Prostate gland (tissue), 2 donors: ENCODE measurements around the gene FBXL13. TPM values are rescaled to one million over a fixed set of nuclear protein-coding genes. Genes with fewer than 3 reads are reported as not detected.

ENCODE experiments used
- DNase-seq: peaks from one replicate; pipeline ENCODE4 v3.0.0-alpha.2; 2019; ENCODE audit warnings: low spot score
- H3K27ac ChIP-seq, 2 donors: fragments of 200-600 bp; sonication (generic); 2 replicates each; pipeline ENCODE4 v1.5.1; 2017 to 2019
- H3K27me3 ChIP-seq: fragments of 200-600 bp; sonication (generic); replicated peaks from 2 replicates; pipeline ENCODE4 v1.5.1; 2019; ENCODE audit not compliant: insufficient read depth
- H3K36me3 ChIP-seq, 2 donors: fragments of 200-600 bp; sonication (generic); 1 replicate in 1 of 2; 2 replicates in 1 of 2; pipeline versions ENCODE4 v1.5.1 to v1.8.1; 2017 to 2019
- H3K4me1 ChIP-seq: fragments of 200-600 bp; sonication (generic); replicated peaks from 2 replicates; pipeline ENCODE4 v1.5.1; 2019
- H3K4me3 ChIP-seq, 2 donors: fragments of 200-600 bp; sonication (generic); 2 replicates each; pipeline ENCODE4 v1.5.1; 2017 to 2019
- H3K9me3 ChIP-seq: fragments of 200-600 bp; sonication (generic); 2 replicates; pipeline ENCODE4 v1.5.1; 2017
- POLR2A ChIP-seq: fragments of 450-650 bp; IDR thresholded peaks from one replicate; pipeline ENCODE4 v1.6.1; 2016; ENCODE audit warnings: antibody characterized with exemption, mild to moderate bottlenecking
- POLR2AphosphoS5 ChIP-seq: sonication (generic); formaldehyde crosslinking; IDR thresholded peaks from one replicate; pipeline ENCODE4 v1.6.1; 2017; ENCODE audit warnings: antibody characterized with exemption
- WGBS: methylation state at CpG from one replicate; pipeline ENCODE4 v1.1.5; 2018; 5-methylcytosine and 5-hydroxymethylcytosine counted together
- intact Hi-C: fragments of 100-400 bp; cut with DNase I; formaldehyde crosslinking; loops from one replicate; pipeline ENCODE4 v1.14.2; 2022
- total RNA-seq, 2 donors: library from RNA; depleted of rRNA; stranded (reverse); fragments of >200 nt; gene quantifications; one replicate each; pipeline ENCODE4 v1.1.0, GENCODE V29; 2016
- TF ChIP-seq, protein P1 (sequence below), 4 experiments: fragments of 200-600 bp in 2 of 4; fragments of 450-650 bp in 2 of 4; sonication (generic) in 2 of 4; IDR thresholded peaks; 1 replicate in 3 of 4; 2 replicates in 1 of 4; pipeline ENCODE4 v1.5.1; 2016 to 2019; ENCODE audit warnings: antibody characterized with exemption in 4 of 4, mild to moderate bottlenecking in 2 of 4, moderate library complexity in 2 of 4

Gene FBXL13
- 1 to 10 TPM; 2.6 to 5.4 TPM for total RNA-seq

DNA sequence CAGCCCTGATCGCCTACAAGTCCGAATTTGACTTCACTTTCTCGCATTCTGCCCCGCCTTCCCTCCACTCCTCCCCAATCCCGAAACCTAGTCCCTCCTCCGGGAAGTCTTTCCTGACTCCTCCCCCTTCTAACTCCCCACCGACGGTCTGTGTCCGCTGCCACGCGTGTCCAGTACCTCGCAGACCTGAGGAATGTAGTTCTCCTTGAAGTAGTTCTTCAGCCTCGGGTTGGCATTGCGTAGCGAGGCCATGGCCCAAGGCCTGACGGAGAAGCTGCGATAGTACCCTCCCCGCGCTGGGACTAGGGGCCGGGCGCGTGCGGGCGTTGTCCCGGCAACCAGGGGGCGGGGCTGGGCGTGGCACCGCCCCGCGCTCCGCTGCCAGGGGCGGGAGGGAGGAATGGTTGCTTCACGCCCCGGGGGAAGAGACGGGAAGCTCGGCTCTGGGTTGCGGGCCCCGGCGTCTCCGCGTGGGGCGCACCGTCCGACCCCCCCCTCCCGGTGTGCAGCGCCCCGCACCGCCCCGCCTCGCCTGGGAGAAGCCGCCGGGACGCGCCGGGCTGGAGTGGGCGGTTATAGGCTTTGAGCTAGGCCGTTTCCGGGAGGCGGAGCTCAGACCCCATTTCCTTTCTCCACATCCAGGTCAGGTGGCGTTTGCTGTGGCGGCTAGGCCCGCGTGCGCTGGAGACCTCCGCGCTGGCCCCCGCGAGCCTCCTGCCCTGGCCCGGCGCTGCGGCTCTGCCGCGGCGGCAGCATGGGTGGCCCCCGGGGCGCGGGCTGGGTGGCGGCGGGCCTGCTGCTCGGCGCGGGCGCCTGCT lies at the start of gene FBXL13, which contains the start of gene ARMC10:
Gene FBXL13 (minus strand): TSS at position 278 of the 818 bp plus-strand sequence.
Gene ARMC10 (plus strand): TSS at position 622 of the 818 bp plus-strand sequence. CDS start 133 bp downstream, at position 755.
- TF ChIP-seq POLR2AphosphoS5 (peak; percentile 72), POLR2A (peak; percentile 60)
- TF ChIP-seq, protein P1, sequence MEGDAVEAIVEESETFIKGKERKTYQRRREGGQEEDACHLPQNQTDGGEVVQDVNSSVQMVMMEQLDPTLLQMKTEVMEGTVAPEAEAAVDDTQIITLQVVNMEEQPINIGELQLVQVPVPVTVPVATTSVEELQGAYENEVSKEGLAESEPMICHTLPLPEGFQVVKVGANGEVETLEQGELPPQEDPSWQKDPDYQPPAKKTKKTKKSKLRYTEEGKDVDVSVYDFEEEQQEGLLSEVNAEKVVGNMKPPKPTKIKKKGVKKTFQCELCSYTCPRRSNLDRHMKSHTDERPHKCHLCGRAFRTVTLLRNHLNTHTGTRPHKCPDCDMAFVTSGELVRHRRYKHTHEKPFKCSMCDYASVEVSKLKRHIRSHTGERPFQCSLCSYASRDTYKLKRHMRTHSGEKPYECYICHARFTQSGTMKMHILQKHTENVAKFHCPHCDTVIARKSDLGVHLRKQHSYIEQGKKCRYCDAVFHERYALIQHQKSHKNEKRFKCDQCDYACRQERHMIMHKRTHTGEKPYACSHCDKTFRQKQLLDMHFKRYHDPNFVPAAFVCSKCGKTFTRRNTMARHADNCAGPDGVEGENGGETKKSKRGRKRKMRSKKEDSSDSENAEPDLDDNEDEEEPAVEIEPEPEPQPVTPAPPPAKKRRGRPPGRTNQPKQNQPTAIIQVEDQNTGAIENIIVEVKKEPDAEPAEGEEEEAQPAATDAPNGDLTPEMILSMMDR (IDR thresholded peaks at IDR 0.05) = peak in 2 of 4 experiments; percentile 45 to 48
- no peaks in the 10 kb centered on the region for H3K36me3 ChIP-seq
- H3K4me3 ChIP-seq = peak within 1 kb of the TSS; percentile 65 to 84
- DNase-seq = peak; percentile 87
- H3K27ac ChIP-seq = peak within 1 kb of the TSS; percentile 85 to 91
- intact Hi-C loops = no loop called here
- under 1% methylated on average over 70 of the region's 83 CpGs for WGBS
- no peaks in the 10 kb centered on the region for H3K9me3 ChIP-seq
- peaks cover 5% of the 10 kb centered on the region for H3K4me1 ChIP-seq
- no peaks in the 10 kb centered on the region for H3K27me3 ChIP-seq

DNA sequence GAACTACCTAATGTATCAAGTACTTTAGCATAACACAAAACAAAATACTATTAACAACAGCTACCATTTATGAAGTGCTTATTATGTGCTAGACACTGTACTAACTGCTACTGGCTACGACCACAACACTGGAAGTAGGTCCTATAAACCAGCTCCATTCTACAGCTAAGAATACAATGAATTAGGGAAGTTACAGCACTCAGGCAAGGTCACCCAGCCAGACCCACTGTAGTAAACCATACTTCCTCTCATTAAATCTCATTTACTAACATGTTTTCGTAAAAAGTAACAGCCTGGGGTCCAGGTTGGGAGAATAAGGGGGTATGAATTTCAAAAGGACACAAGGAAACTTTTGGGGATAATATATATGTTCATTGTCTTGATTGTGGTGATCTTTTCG lies 48.9 kb upstream of the FBXL13 start:
- WGBS = 64% methylated on average over 3 of the region's 3 CpGs
- Histone ChIP-seq H3K27me3 (no peaks in the 10 kb centered on the region), H3K9me3 (no peaks in the 10 kb centered on the region), H3K4me1 (no peaks in the 10 kb centered on the region), H3K27ac (no peak overlapping the region), H3K36me3 (no peaks in the 10 kb centered on the region), H3K4me3 (no peak overlapping the region)
- DNase-seq = no peak
- intact Hi-C loops = no loop called here
- TF ChIP-seq, protein P1 (IDR thresholded peaks at IDR 0.05) = no peak
- no peak for TF ChIP-seq POLR2A
- TF ChIP-seq POLR2AphosphoS5 = no peak

DNA sequence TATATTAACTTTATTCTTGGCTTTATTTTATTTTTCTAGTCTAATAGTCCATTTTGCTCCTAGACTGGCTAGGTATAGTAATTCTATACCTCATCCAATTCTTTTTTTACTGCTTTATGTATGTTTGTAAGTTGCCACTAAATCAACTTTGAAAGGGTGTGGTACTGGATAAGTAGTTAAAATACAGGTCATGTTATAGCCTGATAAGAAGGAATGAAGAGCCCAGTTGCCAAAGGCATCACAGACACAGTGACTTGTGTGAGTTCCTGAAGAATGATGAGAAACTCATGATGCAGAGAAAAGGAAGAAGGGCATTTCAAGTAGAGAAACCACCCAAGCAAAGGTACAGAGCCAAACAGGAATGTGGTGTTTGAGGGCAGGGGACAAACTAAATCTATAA lies 47.0 kb upstream of the FBXL13 start:
- Histone ChIP-seq H3K36me3 (no peaks in the 10 kb centered on the region), H3K9me3 (no peaks in the 10 kb centered on the region), H3K4me3 (no peak overlapping the region), H3K4me1 (no peaks in the 10 kb centered on the region), H3K27ac (no peak overlapping the region), H3K27me3 (no peaks in the 10 kb centered on the region)
- intact Hi-C loops = no loop called here
- DNase-seq = no peak
- TF ChIP-seq POLR2AphosphoS5 = no peak
- TF ChIP-seq, protein P1 (IDR thresholded peaks at IDR 0.05) = no peak
- no peak for TF ChIP-seq POLR2A

DNA sequence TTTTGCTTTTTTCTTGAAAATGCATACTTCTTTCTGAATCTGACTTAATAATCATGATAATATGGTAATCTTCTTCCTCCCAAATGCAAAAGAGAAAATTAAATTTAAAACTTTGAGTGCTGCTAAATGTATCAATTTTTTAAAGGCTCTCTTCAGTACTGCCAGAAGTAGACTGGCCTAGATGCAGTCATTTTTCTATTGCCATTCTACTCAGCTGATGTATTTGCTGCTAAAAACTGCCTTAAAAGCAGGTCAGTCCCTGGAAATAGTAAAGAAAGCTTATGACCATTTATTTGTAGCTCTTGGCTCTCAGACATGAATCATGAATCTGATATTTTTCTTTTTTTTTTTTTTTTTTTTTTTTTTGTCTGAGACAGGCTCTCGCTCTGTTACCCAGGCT lies 45.8 kb upstream of the FBXL13 start:
- no peak for DNase-seq
- WGBS = 70% methylated on average over 1 of the region's 1 CpG
- Histone ChIP-seq H3K27ac (no peak overlapping the region), H3K4me3 (no peak overlapping the region), H3K4me1 (no peaks in the 10 kb centered on the region), H3K9me3 (no peaks in the 10 kb centered on the region), H3K36me3 (no peaks in the 10 kb centered on the region), H3K27me3 (no peaks in the 10 kb centered on the region)
- intact Hi-C loops = no loop called here
- no peak for TF ChIP-seq POLR2A
- TF ChIP-seq POLR2AphosphoS5 = no peak
- TF ChIP-seq, protein P1 (IDR thresholded peaks at IDR 0.05) = no peak
